ENCODE measurements around the gene EYS. TPM values are rescaled to one million over a fixed set of nuclear protein-coding genes. Genes with fewer than 3 reads are reported as not detected.

The EYS gene
- total RNA-seq, 6 experiments from 2014 or later = 0.54 to 2.3 (median 0.74) TPM; not detected in 1

DNA sequence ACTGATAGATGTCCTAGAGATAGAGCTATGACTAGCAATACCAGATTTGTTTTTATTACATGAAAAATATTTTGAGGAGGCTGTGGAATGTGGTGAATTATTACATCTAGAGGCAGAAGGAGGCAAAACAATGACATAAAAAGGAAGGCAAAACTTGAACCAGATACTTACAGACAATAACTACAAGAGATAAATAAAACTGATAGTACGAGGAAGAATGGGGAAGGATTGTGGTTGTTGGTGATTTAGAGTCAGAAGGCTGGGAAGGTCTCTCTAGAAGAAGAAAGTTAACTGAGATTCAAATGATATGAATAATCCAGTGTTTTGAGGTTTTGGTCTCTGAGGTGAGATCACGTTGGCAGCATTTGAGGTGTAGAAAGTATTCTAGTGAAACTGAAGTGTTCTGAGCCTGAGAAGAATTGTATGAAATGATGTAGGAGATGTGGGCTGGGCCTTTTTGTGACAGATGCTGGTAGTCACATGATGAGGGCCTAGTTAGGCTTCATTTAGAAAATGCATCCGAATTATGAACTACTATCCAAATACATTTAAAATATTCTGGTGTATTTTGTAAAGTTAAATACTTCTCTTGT, 589.1 kb downstream of the EYS start:
- intact Hi-C loops (cut with DNase I) = no loop called here

DNA sequence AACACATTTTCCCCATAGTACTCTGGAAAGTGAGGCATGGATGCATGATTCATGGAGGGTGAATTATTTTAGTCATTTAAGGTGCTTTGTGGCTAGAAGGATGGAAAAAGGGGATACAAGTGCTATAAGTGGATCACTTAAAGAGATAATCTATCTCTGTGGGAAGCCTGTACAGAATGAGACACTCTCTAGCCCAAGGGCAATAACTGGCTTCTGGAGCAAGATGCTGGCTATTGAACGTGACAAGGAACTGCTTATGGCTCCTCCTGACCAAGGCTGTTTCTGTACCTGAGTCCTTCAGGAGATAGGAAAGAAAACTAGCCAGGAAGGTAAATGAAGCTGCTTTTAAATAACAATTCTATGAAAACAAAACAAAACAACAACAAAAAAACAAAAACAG, 590.7 kb downstream of the EYS start:
- no peak for TF ChIP-seq POLR2A (IDR thresholded peaks at IDR 0.05)
- TF ChIP-seq, protein P1, sequence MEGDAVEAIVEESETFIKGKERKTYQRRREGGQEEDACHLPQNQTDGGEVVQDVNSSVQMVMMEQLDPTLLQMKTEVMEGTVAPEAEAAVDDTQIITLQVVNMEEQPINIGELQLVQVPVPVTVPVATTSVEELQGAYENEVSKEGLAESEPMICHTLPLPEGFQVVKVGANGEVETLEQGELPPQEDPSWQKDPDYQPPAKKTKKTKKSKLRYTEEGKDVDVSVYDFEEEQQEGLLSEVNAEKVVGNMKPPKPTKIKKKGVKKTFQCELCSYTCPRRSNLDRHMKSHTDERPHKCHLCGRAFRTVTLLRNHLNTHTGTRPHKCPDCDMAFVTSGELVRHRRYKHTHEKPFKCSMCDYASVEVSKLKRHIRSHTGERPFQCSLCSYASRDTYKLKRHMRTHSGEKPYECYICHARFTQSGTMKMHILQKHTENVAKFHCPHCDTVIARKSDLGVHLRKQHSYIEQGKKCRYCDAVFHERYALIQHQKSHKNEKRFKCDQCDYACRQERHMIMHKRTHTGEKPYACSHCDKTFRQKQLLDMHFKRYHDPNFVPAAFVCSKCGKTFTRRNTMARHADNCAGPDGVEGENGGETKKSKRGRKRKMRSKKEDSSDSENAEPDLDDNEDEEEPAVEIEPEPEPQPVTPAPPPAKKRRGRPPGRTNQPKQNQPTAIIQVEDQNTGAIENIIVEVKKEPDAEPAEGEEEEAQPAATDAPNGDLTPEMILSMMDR (IDR thresholded peaks at IDR 0.05) = no peak
- no CpG with 5 or more reads among the region's 1 CpG for WGBS (ENCODE audit: insufficient coverage, low coverage, low lambda C conversion rate, missing lambda C conversion rate)
- ATAC-seq = no peak
- Histone ChIP-seq H3K4me3 (no peak overlapping the region), H3K9me3 (no peaks in the 10 kb centered on the region), H3K4me1 (no peaks in the 10 kb centered on the region), H3K27me3 (no peaks in the 10 kb centered on the region), H3K36me3 (no peaks in the 10 kb centered on the region), H3K27ac (no peak overlapping the region)
- DNase-seq = no peak
- intact Hi-C loops (cut with DNase I) = no loop called here

More for the DNA sequence above, 589.1 kb downstream of the EYS start:
- no peak for DNase-seq
- Histone ChIP-seq H3K27me3 (no peaks in the 10 kb centered on the region), H3K9me3 (no peaks in the 10 kb centered on the region), H3K4me1 (no peaks in the 10 kb centered on the region), H3K27ac (no peak overlapping the region), H3K36me3 (no peaks in the 10 kb centered on the region), H3K4me3 (no peak overlapping the region)
- no peak for ATAC-seq
- WGBS (ENCODE audit: insufficient coverage, low coverage, low lambda C conversion rate, missing lambda C conversion rate) = 28% methylated on average over 3 of the region's 3 CpGs
- TF ChIP-seq, protein P1 (IDR thresholded peaks at IDR 0.05) = no peak
- TF ChIP-seq POLR2A (IDR thresholded peaks at IDR 0.05) = no peak

DNA sequence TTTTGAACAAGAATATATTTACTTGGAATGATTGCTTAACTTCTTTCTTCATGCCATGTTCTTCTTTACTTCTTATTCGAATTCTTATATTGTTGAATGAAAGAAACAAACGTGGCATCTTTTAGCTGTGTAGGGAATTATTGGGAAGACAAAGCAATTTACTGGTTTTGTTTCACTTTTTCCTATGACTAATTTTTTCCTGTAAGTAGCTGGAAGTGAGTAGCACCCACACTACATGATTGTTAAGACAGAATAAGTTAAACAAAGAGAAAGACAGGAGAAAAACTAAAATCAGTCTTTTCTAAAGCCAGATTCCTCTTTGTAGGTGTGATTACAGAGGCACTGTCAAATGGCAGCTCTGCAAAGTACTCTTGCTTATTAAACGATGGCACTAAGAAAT, 593.4 kb downstream of the EYS start:
- 19% methylated on average over 3 of the region's 3 CpGs for WGBS (ENCODE audit: insufficient coverage, low coverage, low lambda C conversion rate, missing lambda C conversion rate)
- H3K36me3 ChIP-seq = no peaks in the 10 kb centered on the region
- intact Hi-C loops (cut with DNase I) = no loop called here

DNA sequence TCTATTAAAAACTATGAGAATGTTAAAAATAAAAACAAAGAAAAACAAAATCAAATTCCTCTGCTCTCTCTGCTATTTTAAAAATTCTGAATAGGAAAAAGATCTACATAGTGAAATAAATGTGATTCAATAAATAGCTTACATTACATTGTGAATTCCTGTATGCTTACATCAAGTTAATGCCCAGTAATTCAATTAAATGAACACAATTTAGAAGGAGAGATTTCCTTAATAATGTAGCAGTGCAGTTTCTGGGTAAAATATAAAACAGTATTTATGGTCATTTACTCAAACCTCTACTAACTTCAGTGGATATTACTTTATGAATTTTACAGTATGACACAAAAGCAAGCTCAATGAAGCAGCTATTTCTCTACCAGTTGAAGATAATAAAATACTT, 594.6 kb downstream of the EYS start:
- no peak overlapping the region for H3K27ac ChIP-seq
- H3K36me3 ChIP-seq = no peaks in the 10 kb centered on the region
- intact Hi-C loops (cut with DNase I) = no loop called here
- no peaks in the 10 kb centered on the region for H3K4me1 ChIP-seq
- no peak for TF ChIP-seq POLR2A (IDR thresholded peaks at IDR 0.05)
- TF ChIP-seq, protein P1 (IDR thresholded peaks at IDR 0.05) = no peak
- ATAC-seq (no peak), DNase-seq (no peak)
- no peaks in the 10 kb centered on the region for H3K9me3 ChIP-seq
- no peaks in the 10 kb centered on the region for H3K27me3 ChIP-seq
- no peak overlapping the region for H3K4me3 ChIP-seq

More for the DNA sequence above, 593.4 kb downstream of the EYS start:
- no peaks in the 10 kb centered on the region for H3K9me3 ChIP-seq
- H3K4me1 ChIP-seq = no peaks in the 10 kb centered on the region
- no peak overlapping the region for H3K27ac ChIP-seq
- TF ChIP-seq, protein P1 (IDR thresholded peaks at IDR 0.05) = no peak
- no peak for TF ChIP-seq POLR2A (IDR thresholded peaks at IDR 0.05)
- ATAC-seq = no peak
- no peaks in the 10 kb centered on the region for H3K27me3 ChIP-seq
- no peak for DNase-seq
- H3K4me3 ChIP-seq = no peak overlapping the region

DNA sequence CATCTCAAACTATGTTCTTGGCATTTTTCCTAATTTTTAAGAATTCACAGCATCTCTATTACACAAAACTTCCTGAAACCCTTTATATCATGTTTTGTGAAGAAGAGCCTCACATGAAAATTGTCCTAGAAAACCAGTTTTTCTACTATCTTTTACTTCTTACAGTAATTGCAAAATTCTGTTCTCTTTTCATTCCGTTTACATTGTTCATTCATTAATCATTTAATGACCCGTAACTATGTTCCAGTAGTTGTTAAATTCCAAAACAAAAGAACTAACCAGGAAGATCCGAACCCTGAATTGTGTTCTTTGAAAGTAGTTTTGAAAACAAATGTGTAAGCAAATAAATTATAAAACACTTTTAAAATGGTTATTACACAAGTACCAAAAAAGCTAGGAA, 597.0 kb downstream of the EYS start:
- DNase-seq (no peak), ATAC-seq (no peak)
- Histone ChIP-seq H3K27ac (no peak overlapping the region), H3K4me3 (no peak overlapping the region), H3K9me3 (no peaks in the 10 kb centered on the region), H3K27me3 (no peaks in the 10 kb centered on the region), H3K36me3 (no peaks in the 10 kb centered on the region), H3K4me1 (no peaks in the 10 kb centered on the region)
- TF ChIP-seq POLR2A (IDR thresholded peaks at IDR 0.05) = no peak
- TF ChIP-seq, protein P1 (IDR thresholded peaks at IDR 0.05) = no peak
- intact Hi-C loops (cut with DNase I) = no loop called here
- WGBS (ENCODE audit: insufficient coverage, low coverage, low lambda C conversion rate, missing lambda C conversion rate) = 29% methylated on average over 3 of the region's 3 CpGs
